ENCODE results near the gene MOGAT1. TPM values are rescaled to one million over a fixed set of nuclear protein-coding genes. Genes with fewer than 3 reads are reported as not detected.

Gene MOGAT1
- total and polyA plus RNA-seq, 2 of the 13 experiments (the other 11 are each of a cell fraction or from before 2014, with no cell fraction given): 0.98 to 4.3 TPM

DNA sequence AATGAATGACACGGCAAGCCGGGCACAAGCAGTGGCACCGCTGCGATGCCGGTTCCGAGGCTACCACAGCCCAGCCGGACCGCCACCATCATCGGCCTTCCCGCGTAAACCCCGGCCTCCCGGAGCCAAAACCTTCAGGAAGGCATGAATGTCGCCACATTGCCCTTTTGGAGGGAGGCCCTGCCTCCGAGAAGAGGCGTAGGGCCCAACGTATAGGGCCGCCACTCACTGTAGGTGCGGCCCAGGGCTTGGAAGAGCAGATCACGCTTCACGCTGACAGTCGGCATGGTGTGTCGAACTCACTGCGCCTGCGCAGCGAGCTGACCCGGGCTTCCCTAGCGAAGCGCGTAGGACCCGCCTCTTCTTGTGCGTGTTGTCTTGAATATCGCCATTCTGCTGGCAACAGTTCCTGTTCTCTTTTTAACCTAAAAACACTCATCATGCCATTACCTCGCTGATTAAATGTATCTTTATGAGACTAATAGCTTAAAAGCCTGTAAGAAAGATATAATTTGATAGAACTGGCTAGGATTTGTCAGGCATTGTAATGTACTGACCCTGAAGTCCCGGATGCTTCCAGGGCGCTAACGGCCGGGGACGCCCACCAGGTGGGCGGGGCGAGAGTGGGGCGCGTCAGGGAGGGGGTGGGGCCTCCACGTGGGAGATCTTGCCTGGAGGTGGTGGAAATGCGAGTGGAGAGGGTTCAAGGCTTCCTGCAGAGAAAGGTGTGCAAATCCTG, 15.5 kb upstream of the MOGAT1 start, which contains the start of gene FARSB (continued):
- TF ChIP-seq ZNF713 (CRISPR knock-in tag; IDR thresholded peaks at IDR 0.05) (no peak), ZFYVE20 (CRISPR knock-in tag; IDR thresholded peaks at IDR 0.05; ENCODE audit: borderline replicate concordance, low read depth) (no peak), ZKSCAN5 (CRISPR knock-in tag; IDR thresholded peaks at IDR 0.05) (no peak), MYC (CRISPR knock-in tag; IDR thresholded peaks at IDR 0.05; ENCODE audit: borderline replicate concordance) (peak; percentile 98), ZBTB20 (CRISPR knock-in tag; IDR thresholded peaks at IDR 0.05; ENCODE audit: borderline replicate concordance, low read depth) (peak; percentile 39; the same call in 1 of the 2 replicates), KAT2B (IDR thresholded peaks at IDR 0.05; ENCODE audit: borderline replicate concordance, low read depth, low read length) (no peak), YEATS4 (CRISPR knock-in tag; IDR thresholded peaks at IDR 0.05; ENCODE audit: borderline replicate concordance) (peak; percentile 95), XBP1 (CRISPR knock-in tag; IDR thresholded peaks at IDR 0.05) (no peak), YEATS2 (CRISPR knock-in tag; IDR thresholded peaks at IDR 0.05; ENCODE audit: borderline replicate concordance) (peak; percentile 98), SMAD1 (CRISPR knock-in tag; IDR thresholded peaks at IDR 0.05; ENCODE audit: borderline replicate concordance, low read depth) (peak; percentile 74; the same call in 1 of the 2 replicates), NR2F1 (CRISPR knock-in tag; IDR thresholded peaks at IDR 0.05) (0 out of 4 replicates have a peak, but pooled peaks of 1 of the 2 experiments have one; percentile 26), SIX4 (CRISPR knock-in tag; IDR thresholded peaks at IDR 0.05) (0 out of 2 replicates have a peak, but pooled peaks have one; percentile 57), U2AF2 (IDR thresholded peaks at IDR 0.05; ENCODE audit: low read depth, low read length) (no peak), ZNF639 (CRISPR knock-in tag; conservative IDR thresholded peaks at IDR 0.05) (0 out of 2 replicates have a peak, but pooled peaks have one; percentile 35), RCOR2 (CRISPR knock-in tag; IDR thresholded peaks at IDR 0.05) (no peak), ZSCAN25 (CRISPR knock-in tag; IDR thresholded peaks at IDR 0.05) (peak; percentile 40; the same call in 1 of the 2 replicates)
- TF ChIP-seq, protein P1, sequence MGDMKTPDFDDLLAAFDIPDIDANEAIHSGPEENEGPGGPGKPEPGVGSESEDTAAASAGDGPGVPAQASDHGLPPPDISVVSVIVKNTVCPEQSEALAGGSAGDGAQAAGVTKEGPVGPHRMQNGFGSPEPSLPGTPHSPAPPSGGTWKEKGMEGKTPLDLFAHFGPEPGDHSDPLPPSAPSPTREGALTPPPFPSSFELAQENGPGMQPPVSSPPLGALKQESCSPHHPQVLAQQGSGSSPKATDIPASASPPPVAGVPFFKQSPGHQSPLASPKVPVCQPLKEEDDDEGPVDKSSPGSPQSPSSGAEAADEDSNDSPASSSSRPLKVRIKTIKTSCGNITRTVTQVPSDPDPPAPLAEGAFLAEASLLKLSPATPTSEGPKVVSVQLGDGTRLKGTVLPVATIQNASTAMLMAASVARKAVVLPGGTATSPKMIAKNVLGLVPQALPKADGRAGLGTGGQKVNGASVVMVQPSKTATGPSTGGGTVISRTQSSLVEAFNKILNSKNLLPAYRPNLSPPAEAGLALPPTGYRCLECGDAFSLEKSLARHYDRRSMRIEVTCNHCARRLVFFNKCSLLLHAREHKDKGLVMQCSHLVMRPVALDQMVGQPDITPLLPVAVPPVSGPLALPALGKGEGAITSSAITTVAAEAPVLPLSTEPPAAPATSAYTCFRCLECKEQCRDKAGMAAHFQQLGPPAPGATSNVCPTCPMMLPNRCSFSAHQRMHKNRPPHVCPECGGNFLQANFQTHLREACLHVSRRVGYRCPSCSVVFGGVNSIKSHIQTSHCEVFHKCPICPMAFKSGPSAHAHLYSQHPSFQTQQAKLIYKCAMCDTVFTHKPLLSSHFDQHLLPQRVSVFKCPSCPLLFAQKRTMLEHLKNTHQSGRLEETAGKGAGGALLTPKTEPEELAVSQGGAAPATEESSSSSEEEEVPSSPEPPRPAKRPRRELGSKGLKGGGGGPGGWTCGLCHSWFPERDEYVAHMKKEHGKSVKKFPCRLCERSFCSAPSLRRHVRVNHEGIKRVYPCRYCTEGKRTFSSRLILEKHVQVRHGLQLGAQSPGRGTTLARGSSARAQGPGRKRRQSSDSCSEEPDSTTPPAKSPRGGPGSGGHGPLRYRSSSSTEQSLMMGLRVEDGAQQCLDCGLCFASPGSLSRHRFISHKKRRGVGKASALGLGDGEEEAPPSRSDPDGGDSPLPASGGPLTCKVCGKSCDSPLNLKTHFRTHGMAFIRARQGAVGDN (CRISPR knock-in tag; IDR thresholded peaks at IDR 0.05): peak; percentile 96
- TF ChIP-seq, protein P2, sequence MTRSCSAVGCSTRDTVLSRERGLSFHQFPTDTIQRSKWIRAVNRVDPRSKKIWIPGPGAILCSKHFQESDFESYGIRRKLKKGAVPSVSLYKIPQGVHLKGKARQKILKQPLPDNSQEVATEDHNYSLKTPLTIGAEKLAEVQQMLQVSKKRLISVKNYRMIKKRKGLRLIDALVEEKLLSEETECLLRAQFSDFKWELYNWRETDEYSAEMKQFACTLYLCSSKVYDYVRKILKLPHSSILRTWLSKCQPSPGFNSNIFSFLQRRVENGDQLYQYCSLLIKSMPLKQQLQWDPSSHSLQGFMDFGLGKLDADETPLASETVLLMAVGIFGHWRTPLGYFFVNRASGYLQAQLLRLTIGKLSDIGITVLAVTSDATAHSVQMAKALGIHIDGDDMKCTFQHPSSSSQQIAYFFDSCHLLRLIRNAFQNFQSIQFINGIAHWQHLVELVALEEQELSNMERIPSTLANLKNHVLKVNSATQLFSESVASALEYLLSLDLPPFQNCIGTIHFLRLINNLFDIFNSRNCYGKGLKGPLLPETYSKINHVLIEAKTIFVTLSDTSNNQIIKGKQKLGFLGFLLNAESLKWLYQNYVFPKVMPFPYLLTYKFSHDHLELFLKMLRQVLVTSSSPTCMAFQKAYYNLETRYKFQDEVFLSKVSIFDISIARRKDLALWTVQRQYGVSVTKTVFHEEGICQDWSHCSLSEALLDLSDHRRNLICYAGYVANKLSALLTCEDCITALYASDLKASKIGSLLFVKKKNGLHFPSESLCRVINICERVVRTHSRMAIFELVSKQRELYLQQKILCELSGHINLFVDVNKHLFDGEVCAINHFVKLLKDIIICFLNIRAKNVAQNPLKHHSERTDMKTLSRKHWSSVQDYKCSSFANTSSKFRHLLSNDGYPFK (CRISPR knock-in tag; IDR thresholded peaks at IDR 0.05; ENCODE audit: borderline replicate concordance): peak; percentile 92

All from HepG2 (cell line).